HAP-1 (cell line): ENCODE data around the gene SLAIN2.
"Not testable (repeated sequence)": the region's sequence is repeated elsewhere in the genome, so short reads cannot be mapped to it uniquely, and the experiment has no call there.

Experiments
- DNase-seq, 2 experiments: peaks; one replicate each; pipeline ENCODE4 v3.0.0-alpha.2; 2016 to 2020; ENCODE audit warnings: low spot score in 2 of 2
- H3K27me3 ChIP-seq: fragments of 250-450 bp; sonication (Bioruptor Pico); 2 replicates; pipeline ENCODE4 v1.5.1; 2020; ENCODE audit warnings: low read depth, mild to moderate bottlenecking, moderate library complexity
- H3K36me3 ChIP-seq: fragments of 250-450 bp; sonication (Bioruptor Pico); replicated peaks from 2 replicates; pipeline ENCODE4 v1.5.1; 2020; ENCODE audit warnings: mild to moderate bottlenecking
- H3K4me1 ChIP-seq: fragments of 250-450 bp; sonication (Bioruptor Pico); 2 replicates; pipeline ENCODE4 v1.5.1; 2020; ENCODE audit warnings: mild to moderate bottlenecking
- H3K4me3 ChIP-seq: fragments of 250-450 bp; sonication (Bioruptor Pico); 2 replicates; pipeline ENCODE4 v1.5.1; 2020; ENCODE audit warnings: mild to moderate bottlenecking, moderate library complexity
- H3K9me3 ChIP-seq: fragments of 250-450 bp; sonication (Bioruptor Pico); 2 replicates; pipeline ENCODE4 v1.5.1; 2020; ENCODE audit warnings: mild to moderate bottlenecking, moderate library complexity
- in situ Hi-C: fragments of 300-500 bp; cut with MboI; formaldehyde crosslinking; loops from 3 replicates; pipeline ENCODE4 v1.14.3; 2020; ENCODE audit warnings: low sequenced_read_pairs, inconsistent platforms, mixed read lengths

Gene SLAIN2

DNA sequence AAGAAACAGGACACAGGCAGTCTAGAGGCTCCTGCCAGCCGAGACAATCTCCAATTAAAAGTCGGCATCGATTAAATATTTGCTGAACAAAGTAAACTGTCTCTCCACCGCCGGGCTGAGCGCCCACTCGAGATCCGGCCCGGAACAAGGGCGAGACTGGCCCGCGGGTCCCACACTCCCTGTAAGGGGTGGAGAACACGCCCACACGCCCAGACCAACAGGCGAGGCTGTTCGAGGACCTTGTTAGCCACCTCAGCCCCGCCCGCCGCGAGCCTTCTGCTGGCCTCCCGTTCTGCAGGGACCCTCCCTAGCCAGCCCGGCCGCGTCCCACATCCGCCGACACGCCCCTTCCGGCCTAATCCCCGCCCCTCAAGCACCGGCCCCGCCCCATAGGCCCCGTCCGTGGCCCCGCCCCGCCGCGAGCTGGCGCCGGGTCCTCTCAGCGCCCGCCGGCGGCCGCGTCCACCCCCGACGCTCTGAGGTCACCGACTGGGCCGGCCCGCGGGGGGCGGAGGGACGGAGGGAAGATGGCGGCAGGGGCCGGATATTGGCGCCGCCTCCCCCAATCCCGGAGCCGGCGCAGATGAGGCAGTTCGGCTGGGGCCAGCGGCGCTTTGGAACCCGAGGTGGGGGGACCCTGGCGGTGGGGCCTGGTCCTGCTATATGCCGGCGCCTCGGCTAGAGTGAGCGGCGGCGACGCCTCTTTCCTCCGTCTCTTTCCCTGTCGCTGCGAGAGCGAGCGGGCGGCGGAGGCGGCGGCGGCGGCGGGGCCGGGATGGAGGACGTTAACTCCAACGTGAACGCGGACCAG lies at the start of gene SLAIN2:
TSS of gene SLAIN2 (plus strand) at position 565 of the 811 bp plus-strand sequence. CDS start at position 776, 211 bp downstream.
- Histone ChIP-seq H3K4me3 (peak within 1 kb of the TSS; percentile 89), H3K9me3 (no peaks in the 10 kb centered on the region), H3K36me3 (peaks cover 4% of the 10 kb centered on the region; the same call in 1 of the 2 replicates), H3K4me1 (peaks cover 26% of the 10 kb centered on the region), H3K27me3 (no peaks in the 10 kb centered on the region)
- in situ Hi-C loops, result no loop called here
- peak; percentile 94 to 99 for DNase-seq

DNA sequence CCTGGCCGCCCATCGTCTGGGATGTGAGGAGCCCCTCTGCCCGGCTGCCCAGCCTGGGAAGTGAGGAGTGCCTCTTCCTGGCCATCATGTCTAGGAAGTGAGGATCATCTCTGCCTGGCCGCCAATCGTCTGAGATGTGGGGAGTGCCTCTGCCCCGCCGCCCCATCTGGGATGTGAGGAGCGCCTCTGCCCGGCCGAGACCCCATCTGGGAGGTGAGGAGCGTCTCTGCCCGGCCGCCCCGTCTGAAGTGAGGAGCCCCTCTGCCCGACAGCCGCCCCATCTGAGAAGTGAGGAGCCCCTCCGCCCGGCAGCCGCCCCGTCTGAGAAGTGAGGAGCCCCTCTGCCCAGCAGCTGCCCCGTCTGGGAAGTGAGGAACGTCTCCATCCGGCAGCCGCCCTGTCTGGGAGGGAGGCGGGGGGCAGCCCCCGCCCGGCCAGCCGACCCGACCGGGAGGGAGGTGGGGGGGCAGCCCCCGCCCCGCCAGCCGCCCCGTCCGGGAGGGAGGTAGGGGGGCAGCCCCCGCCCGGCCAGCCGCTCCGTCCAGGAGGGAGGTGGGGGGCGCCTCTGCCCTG lies 49.0 kb upstream of the SLAIN2 start:
- DNase-seq, H3K27me3 ChIP-seq, H3K4me3 ChIP-seq, H3K36me3 ChIP-seq, H3K4me1 ChIP-seq, H3K9me3 ChIP-seq, in situ Hi-C loops: not testable (repeated sequence)

DNA sequence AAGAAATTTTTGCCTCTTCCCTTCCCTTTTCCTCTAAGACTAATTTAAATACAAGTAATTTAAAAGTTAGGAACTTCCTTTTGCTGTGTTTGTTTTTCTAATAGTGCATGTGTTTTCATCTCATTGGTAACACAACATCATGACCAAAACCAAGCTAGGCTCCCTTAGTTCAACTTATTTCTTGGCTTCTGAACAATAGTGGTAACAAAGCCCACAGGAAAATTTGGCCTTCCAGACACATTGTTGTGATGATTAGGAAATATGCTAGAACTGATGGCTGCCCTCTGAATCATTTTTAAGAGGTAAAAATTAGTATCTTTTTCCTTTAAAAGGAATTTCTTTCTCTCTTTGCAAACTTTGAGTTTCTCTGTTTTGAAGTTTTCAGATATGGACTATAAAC lies 46.2 kb upstream of the SLAIN2 start:
- in situ Hi-C loops, result no loop called here
- H3K4me3 ChIP-seq, result no peak overlapping the region
- no peaks in the 10 kb centered on the region for H3K4me1 ChIP-seq
- no peaks in the 10 kb centered on the region for H3K9me3 ChIP-seq
- H3K36me3 ChIP-seq, result no peaks in the 10 kb centered on the region
- no peaks in the 10 kb centered on the region for H3K27me3 ChIP-seq
- DNase-seq, result no peak

DNA sequence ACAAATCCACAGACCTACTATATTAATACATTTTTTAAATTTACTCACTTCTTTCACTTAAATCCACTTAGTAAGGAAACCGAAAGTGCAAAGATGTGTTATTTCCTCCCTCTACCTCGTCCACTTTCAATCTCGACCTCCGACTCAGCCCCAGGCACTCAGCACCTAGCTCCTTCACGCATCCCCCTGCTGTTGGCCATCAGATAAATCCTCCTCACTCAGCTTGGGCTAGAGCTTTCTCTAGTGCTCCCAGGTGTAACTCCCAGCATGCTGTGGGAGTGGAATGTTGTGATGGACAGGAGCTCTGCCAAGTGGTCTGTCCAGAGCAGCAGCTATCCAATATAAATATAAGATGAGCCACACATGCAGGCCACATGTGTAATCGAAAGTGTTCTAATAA lies 45.0 kb upstream of the SLAIN2 start:
- Histone ChIP-seq H3K9me3 (no peaks in the 10 kb centered on the region), H3K27me3 (no peaks in the 10 kb centered on the region), H3K4me1 (no peaks in the 10 kb centered on the region), H3K4me3 (no peak overlapping the region), H3K36me3 (no peaks in the 10 kb centered on the region)
- no peak for DNase-seq
- in situ Hi-C loops, result no loop called here

DNA sequence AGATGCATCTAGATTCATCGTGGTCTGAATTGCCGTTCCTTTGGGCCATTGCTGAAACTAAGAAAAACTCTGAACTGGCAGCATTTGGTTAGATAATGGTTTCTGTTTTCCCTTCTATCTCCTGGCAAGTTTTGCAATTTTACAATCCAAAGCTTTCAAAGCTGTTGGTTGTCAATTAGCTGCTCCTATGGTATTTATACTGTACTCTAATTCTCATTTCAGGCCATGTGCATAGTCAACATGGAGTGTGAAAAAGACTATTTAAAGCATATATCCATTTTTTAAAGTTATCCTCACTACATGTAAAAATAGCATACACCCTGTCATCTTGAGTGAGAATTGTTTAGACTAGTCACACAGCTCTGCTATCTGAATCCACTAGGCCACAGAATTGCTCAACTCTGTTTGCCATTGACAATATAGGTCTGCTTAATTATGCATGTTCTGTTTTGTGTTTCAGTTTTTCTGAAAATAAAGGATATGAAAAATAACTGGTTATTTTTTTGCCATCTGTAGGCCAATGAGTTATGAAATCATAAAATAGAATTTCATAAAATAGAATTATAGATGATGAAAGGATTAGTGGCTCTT lies 44.0 kb upstream of the SLAIN2 start:
- H3K4me1 ChIP-seq, result no peaks in the 10 kb centered on the region

DNA sequence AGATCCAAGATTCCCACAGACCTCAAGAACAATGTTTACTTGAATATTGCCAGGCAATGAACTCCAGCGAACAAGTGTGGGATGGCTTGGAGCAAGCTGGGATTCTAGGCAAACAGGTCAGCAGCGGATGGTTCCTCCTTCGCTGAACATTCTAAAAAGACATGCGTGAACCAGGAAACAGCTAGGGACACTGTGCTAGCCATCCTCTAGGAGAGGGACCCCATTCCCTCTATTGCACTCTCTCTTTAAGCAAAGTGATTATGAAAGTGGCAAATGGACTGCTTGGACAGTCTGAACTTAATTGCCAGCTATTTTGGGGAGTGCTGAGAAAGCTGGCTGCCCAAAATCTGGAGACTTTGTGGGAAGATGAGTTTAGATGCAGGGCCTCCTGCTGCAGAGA lies 41.8 kb upstream of the SLAIN2 start:
- no peak for DNase-seq
- H3K4me3 ChIP-seq, result no peak overlapping the region
- no peaks in the 10 kb centered on the region for H3K9me3 ChIP-seq

More for the DNA sequence above, 44.0 kb upstream of the SLAIN2 start:
- in situ Hi-C loops, result no loop called here
- no peaks in the 10 kb centered on the region for H3K9me3 ChIP-seq
- no peak for DNase-seq
- no peak overlapping the region for H3K4me3 ChIP-seq
- no peaks in the 10 kb centered on the region for H3K27me3 ChIP-seq
- H3K36me3 ChIP-seq, result no peaks in the 10 kb centered on the region

DNA sequence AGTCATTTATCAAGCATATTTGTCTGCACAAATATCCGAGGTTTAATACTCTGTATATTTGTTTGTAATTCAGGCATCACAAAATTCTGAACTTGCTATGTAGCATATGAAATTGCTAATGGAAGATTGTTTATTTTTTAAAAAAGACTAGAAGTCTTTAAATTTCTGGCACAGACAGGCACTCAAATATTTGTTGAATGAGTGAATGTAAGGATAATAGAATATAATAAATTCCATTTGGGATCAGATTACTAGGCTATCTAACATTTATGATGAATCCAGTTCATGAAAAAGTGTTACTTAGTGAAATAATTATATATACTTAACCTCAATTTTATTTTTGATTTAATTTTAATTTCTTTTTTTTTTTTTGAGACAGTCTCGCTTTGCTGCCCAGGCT lies 41.3 kb upstream of the SLAIN2 start:
- in situ Hi-C loops, result no loop called here
- peaks cover 6% of the 10 kb centered on the region; the same call in 1 of the 2 replicates for H3K27me3 ChIP-seq

More for the DNA sequence above, 41.8 kb upstream of the SLAIN2 start:
- no peaks in the 10 kb centered on the region for H3K4me1 ChIP-seq
- no peaks in the 10 kb centered on the region for H3K36me3 ChIP-seq
- in situ Hi-C loops, result no loop called here
- H3K27me3 ChIP-seq, result 0 out of 2 replicates have a peak, but pooled peaks cover 2% of the 10 kb centered on the region

DNA sequence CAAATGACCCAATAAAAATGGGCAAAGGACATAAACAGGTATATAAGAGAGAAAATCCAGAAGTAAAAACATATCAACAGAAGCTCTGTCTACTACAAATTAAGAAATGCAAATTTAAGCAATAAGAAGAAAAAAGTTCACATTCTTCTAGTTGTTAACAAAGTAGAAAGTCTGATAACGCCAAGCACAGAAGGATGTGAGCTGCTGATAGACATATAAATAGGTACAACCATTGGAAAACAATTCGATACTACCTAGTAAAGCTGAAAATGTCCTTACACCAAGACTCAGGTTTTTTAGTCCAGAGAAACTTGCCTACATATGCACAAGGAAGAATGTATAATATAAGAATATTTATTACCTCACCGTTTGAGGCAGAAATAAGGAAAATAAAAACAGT lies 35.8 kb upstream of the SLAIN2 start:
- DNase-seq, result no peak
- Histone ChIP-seq H3K27me3 (peaks cover 20% of the 10 kb centered on the region), H3K36me3 (no peaks in the 10 kb centered on the region), H3K4me1 (no peaks in the 10 kb centered on the region), H3K4me3 (no peak overlapping the region), H3K9me3 (no peaks in the 10 kb centered on the region)
- in situ Hi-C loops, result no loop called here

More for the DNA sequence above, 41.3 kb upstream of the SLAIN2 start:
- Histone ChIP-seq H3K36me3 (no peaks in the 10 kb centered on the region), H3K4me1 (no peaks in the 10 kb centered on the region), H3K9me3 (no peaks in the 10 kb centered on the region), H3K4me3 (no peak overlapping the region)
- DNase-seq, result no peak

DNA sequence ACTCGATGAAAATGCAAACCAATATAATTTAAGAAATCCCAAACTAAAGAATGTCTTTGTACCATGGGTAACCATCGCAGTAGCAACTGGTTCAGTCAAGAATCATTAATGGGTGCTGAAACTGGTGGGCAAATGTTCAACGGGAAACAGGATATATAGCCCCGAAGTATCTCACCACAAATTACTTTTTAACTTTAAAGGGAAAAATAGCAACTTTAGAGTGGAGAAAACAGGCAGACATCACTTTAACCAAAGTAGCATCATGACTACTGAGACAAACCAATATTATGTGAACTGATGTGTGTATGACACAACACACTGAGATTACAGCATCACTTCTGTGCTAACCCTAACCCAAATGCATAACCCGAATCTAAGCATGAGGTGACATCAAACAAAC lies 33.8 kb upstream of the SLAIN2 start:
- H3K4me3 ChIP-seq, result no peak overlapping the region
- no peak for DNase-seq
- in situ Hi-C loops, result no loop called here
- H3K27me3 ChIP-seq, result peaks cover 20% of the 10 kb centered on the region
- H3K4me1 ChIP-seq, result no peaks in the 10 kb centered on the region
- H3K9me3 ChIP-seq, result no peaks in the 10 kb centered on the region
- no peaks in the 10 kb centered on the region for H3K36me3 ChIP-seq

DNA sequence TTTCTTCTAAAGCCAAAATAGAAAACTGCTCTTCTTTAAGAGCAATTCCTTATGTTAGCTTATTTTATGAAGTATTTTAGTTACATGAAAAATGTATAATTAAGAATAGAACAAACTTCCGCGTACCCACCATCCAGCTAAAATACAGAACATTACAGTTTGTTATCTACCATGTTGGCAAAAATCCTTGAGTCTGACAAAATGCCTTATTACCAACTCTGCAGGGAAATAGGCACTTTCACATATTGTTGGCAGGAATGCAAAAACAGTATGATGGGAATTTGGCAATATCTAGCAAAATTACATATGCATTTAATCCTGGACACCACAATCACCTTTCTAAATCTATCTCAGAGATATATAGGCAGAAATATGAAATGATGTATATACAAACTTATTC lies 32.4 kb upstream of the SLAIN2 start:
- H3K36me3 ChIP-seq, result no peaks in the 10 kb centered on the region
- no peak overlapping the region for H3K4me3 ChIP-seq
- H3K9me3 ChIP-seq, result no peaks in the 10 kb centered on the region
- H3K4me1 ChIP-seq, result no peaks in the 10 kb centered on the region
- in situ Hi-C loops, result no loop called here
- no peak for DNase-seq
- H3K27me3 ChIP-seq, result peaks cover 20% of the 10 kb centered on the region

DNA sequence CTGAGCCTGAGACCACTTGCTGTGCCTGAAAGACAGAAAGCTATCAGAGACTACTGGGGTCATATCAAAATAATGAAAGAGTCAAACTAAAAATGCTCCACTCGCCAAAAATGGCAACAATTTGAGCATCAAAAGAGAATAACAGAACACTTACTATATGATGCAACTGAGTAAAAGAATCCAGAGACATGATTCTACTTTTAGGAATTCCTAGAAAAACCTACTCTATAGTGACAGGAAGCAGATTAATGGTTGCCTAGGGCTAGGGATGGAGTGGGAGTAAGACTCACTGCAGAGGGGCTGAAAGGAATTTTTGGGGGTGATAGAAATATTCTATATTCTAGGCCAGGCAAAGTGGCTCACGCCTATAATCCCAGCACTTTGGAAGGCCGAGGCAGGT lies 29.4 kb upstream of the SLAIN2 start:
- Histone ChIP-seq H3K36me3 (no peaks in the 10 kb centered on the region), H3K9me3 (no peaks in the 10 kb centered on the region), H3K4me1 (peaks cover 3% of the 10 kb centered on the region; the same call in 1 of the 2 replicates), H3K4me3 (no peak overlapping the region), H3K27me3 (peaks cover 14% of the 10 kb centered on the region)
- DNase-seq, result no peak
- in situ Hi-C loops, result no loop called here

DNA sequence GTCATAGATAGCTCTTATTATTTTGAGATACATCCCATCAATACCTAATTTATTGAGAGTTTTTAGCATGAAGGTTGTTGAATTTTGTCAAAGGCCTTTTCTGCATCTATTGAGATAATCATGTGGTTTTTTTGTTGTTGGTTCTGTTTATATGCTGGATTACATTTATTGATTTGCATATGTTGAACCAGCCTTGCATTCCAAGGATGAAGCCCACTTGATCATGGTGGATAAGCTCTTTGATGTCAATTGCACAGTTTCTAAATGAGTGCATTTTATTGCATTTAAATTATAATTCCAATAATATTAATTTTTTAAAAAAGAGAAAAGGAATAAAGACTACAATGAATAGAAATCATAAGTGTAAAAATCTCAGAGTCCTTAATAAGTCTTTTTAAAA lies 26.6 kb upstream of the SLAIN2 start:
- H3K9me3 ChIP-seq, H3K4me3 ChIP-seq, in situ Hi-C loops: not testable (repeated sequence)

DNA sequence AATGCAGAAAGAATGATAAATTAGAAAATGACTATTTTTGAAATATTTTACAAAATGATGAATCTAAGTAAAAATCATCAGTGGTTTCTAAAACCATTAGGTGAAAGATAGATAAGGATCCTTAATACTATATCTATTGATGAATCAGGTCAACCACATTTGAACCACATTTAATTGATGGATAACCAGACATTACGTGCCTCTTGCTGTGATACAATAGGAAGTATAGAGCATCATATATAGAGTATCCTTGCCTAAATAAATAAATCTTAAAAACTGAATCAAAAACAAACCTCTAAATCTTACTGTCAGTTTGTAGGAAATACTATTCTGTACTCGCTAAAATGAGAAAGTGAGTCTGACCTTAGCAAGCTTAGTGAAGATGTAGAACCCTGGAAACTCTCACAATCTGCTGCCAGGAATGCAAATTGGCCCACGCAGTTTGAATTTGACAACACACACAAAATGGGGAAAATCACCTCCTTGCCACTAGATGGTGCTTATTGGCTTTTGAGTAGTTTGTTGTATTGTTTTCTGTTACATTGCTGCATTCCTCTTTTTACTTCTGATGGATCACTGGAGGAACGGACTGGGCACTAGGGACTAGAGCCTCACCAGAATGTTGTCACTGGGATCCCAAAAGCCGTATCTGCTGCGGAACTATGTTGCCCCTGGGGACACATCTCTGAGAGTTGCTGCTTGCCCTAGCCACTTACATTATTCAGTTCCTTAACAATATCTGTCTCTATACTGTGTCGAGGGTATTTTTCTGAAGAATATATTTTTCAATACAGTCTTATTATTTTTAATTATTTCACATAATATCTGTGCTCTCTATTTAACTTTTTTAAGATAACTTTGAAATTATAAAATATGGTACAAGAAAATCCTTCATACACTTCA lies 25.4 kb upstream of the SLAIN2 start:
- peak; percentile 58 to 82 for DNase-seq
- Histone ChIP-seq H3K36me3 (no peaks in the 10 kb centered on the region), H3K27me3 (no peaks in the 10 kb centered on the region), H3K4me3 (no peak overlapping the region), H3K9me3 (no peaks in the 10 kb centered on the region), H3K4me1 (peaks cover 3% of the 10 kb centered on the region; the same call in 1 of the 2 replicates)
- in situ Hi-C loops, result no loop called here

More for the DNA sequence above, 26.6 kb upstream of the SLAIN2 start:
- not testable (repeated sequence) for H3K27me3 ChIP-seq, H3K36me3 ChIP-seq, H3K4me1 ChIP-seq, DNase-seq
